Neural cell (in vitro differentiated cells): ENCODE measurements around the gene FAM9C. TPM values are rescaled to one million over a fixed set of nuclear protein-coding genes. Genes with fewer than 3 reads are reported as not detected.

ENCODE experiments used
- H2AFZ ChIP-seq: fragments of 200-600, 300-800 bp; sonication (generic), shearing (Covaris generic); 2 replicates; pipeline ENCODE4 v1.6.0; 2014; ENCODE audit warnings: low read depth, mild to moderate bottlenecking, antibody characterized with exemption, low read length, moderate library complexity
- H3F3A ChIP-seq: fragments of 200-600 bp; shearing (Covaris generic); 2 replicates; pipeline ENCODE4 v1.6.1; 2016; ENCODE audit warnings: mild to moderate bottlenecking, moderate library complexity, mixed read lengths, antibody characterized with exemption, low read length; ENCODE audit not compliant: insufficient read depth, poor library complexity, severe bottlenecking
- H3K27ac ChIP-seq: fragments of 200-600, 300-800 bp; sonication (generic), shearing (Covaris generic); 2 replicates; pipeline ENCODE4 v1.5.1; 2014; ENCODE audit warnings: mild to moderate bottlenecking, low read length, moderate library complexity
- H3K27me3 ChIP-seq: fragments of 300-800, 200-600 bp; sonication (generic), shearing (Covaris generic); 2 replicates; pipeline ENCODE4 v1.6.0; 2014; ENCODE audit warnings: mild to moderate bottlenecking, low read depth, low read length, moderate library complexity; ENCODE audit not compliant: insufficient read depth
- H3K36me3 ChIP-seq: fragments of 300-800, 200-600 bp; sonication (generic), shearing (Covaris generic); 2 replicates; pipeline ENCODE4 v1.5.1; 2014; ENCODE audit warnings: mild to moderate bottlenecking, antibody characterized with exemption, low read length, moderate library complexity; ENCODE audit not compliant: insufficient read depth
- H3K4me2 ChIP-seq: fragments of 300-800, 200-600 bp; sonication (generic), shearing (Covaris generic); 2 replicates; pipeline ENCODE4 v1.6.0; 2014; ENCODE audit warnings: mild to moderate bottlenecking, low read length
- H3K4me3 ChIP-seq: fragments of 300-800, 200-600 bp; sonication (generic), shearing (Covaris generic); 2 replicates; pipeline ENCODE4 v1.5.1; 2014; ENCODE audit warnings: mild to moderate bottlenecking, low read length, moderate library complexity
- H3K79me2 ChIP-seq: fragments of 200-600 bp; shearing (Covaris generic); replicated peaks from 2 replicates; pipeline ENCODE4 v1.6.0; 2014; ENCODE audit warnings: mild to moderate bottlenecking, low read length, moderate library complexity; ENCODE audit not compliant: insufficient read depth
- H3K9ac ChIP-seq: fragments of 300-800, 200-600 bp; sonication (generic), shearing (Covaris generic); 2 replicates; pipeline ENCODE4 v1.6.1; 2016; ENCODE audit warnings: mild to moderate bottlenecking, low read length, mixed read lengths
- H3K9me2 ChIP-seq: fragments of 200-600 bp; shearing (Covaris generic); 2 replicates; pipeline ENCODE4 v1.6.1; 2016; ENCODE audit warnings: mild to moderate bottlenecking, low read length, mixed read lengths; ENCODE audit not compliant: insufficient read depth
- H3K9me3 ChIP-seq: fragments of 200-600, 300-800 bp; sonication (generic), shearing (Covaris generic); 2 replicates; pipeline ENCODE4 v1.6.1; 2016; ENCODE audit warnings: mild to moderate bottlenecking, mixed run types, low read length, moderate library complexity, mixed read lengths
- H4K20me1 ChIP-seq: fragments of 200-600 bp; shearing (Covaris generic); 2 replicates; pipeline ENCODE4 v1.6.1; 2016; ENCODE audit warnings: mild to moderate bottlenecking, mixed run types; ENCODE audit not compliant: insufficient read depth
- CTCF ChIP-seq: fragments of 450-650 bp; IDR thresholded peaks from 2 replicates; pipeline ENCODE4 v1.5.1; 2014; ENCODE audit warnings: antibody characterized with exemption, mild to moderate bottlenecking, moderate library complexity; ENCODE audit not compliant: poor library complexity, severe bottlenecking
- EP300 ChIP-seq: fragments of 450-650 bp; conservative IDR thresholded peaks from 2 replicates; pipeline ENCODE4 v1.6.1; 2014; ENCODE audit warnings: antibody characterized with exemption, mild to moderate bottlenecking, moderate library complexity; ENCODE audit not compliant: poor library complexity, severe bottlenecking
- EZH2 ChIP-seq: fragments of 200-600, 300-800 bp; shearing (Covaris generic), sonication (generic); IDR thresholded peaks from 2 replicates; pipeline ENCODE4 v1.6.1; 2014; ENCODE audit warnings: antibody characterized with exemption, low read length, borderline replicate concordance, mild to moderate bottlenecking; ENCODE audit not compliant: insufficient read depth, poor library complexity, severe bottlenecking
- MXI1 ChIP-seq: fragments of 450-650 bp; conservative IDR thresholded peaks from 2 replicates; pipeline ENCODE4 v1.6.1; 2014; ENCODE audit warnings: antibody characterized with exemption, mild to moderate bottlenecking; ENCODE audit not compliant: poor library complexity, severe bottlenecking
- POLR2AphosphoS5 ChIP-seq: IDR thresholded peaks from 2 replicates; pipeline ENCODE4 v1.6.1; 2012
- RAD21 ChIP-seq: fragments of 450-650 bp; conservative IDR thresholded peaks from 2 replicates; pipeline ENCODE4 v1.6.1; 2014; ENCODE audit warnings: antibody characterized with exemption, mild to moderate bottlenecking, moderate library complexity
- REST ChIP-seq: IDR thresholded peaks from 2 replicates; pipeline ENCODE4 v1.6.1; 2012; ENCODE audit warnings: borderline replicate concordance
- SMC3 ChIP-seq: fragments of 450-650 bp; conservative IDR thresholded peaks from 2 replicates; pipeline ENCODE4 v1.6.1; 2014; ENCODE audit warnings: antibody characterized with exemption, mild to moderate bottlenecking, moderate library complexity; ENCODE audit not compliant: poor library complexity
- TAF1 ChIP-seq: IDR thresholded peaks from 2 replicates; pipeline ENCODE4 v1.6.1; 2012; ENCODE audit warnings: low read depth
- polyA plus RNA-seq: library from polyadenylated mRNA; depleted of rRNA; stranded (reverse); fragments of >200 nt; gene quantifications from 2 replicates; pipeline ENCODE4 v1.2.3, GENCODE V29; 2014

Gene FAM9C
- polyA plus RNA-seq, 1 donor from 2014 or later: not detected

- Histone ChIP-seq H3K9me2 (no peaks in the 10 kb centered on the region), H2AFZ (no peak overlapping the region), H3K27me3 (no peaks in the 10 kb centered on the region), H3K27ac (no peak overlapping the region), H3F3A (no peaks in the 10 kb centered on the region), H3K79me2 (no peaks in the 10 kb centered on the region), H3K4me3 (no peak overlapping the region), H4K20me1 (no peaks in the 10 kb centered on the region), H3K9me3 (no peaks in the 10 kb centered on the region), H3K4me2 (no peak overlapping the region), H3K36me3 (no peaks in the 10 kb centered on the region), H3K9ac (no peak overlapping the region)
- no peak for TF ChIP-seq RAD21
- TF ChIP-seq EP300: no peak
- TF ChIP-seq REST: no peak
- TF ChIP-seq POLR2AphosphoS5: no peak
- TF ChIP-seq MXI1: no peak
- TF ChIP-seq TAF1: no peak
- TF ChIP-seq SMC3: no peak
- no peak for TF ChIP-seq CTCF
- no peak for TF ChIP-seq EZH2
Observed at GRCh38 chrX:13051167-13051528, 6.7 kb upstream of the FAM9C start.

- no peaks in the 10 kb centered on the region for H3K27me3 ChIP-seq
- no peak overlapping the region for H2AFZ ChIP-seq
- no peaks in the 10 kb centered on the region for H4K20me1 ChIP-seq
- no peaks in the 10 kb centered on the region for H3F3A ChIP-seq
- no peaks in the 10 kb centered on the region for H3K79me2 ChIP-seq
- H3K27ac ChIP-seq: no peak overlapping the region
- no peak overlapping the region for H3K4me3 ChIP-seq
- no peak overlapping the region for H3K4me2 ChIP-seq
- H3K9me3 ChIP-seq: no peaks in the 10 kb centered on the region
- TF ChIP-seq REST (no peak), MXI1 (no peak), EP300 (no peak), RAD21 (no peak), SMC3 (no peak), TAF1 (no peak), POLR2AphosphoS5 (no peak), CTCF (no peak), EZH2 (no peak)
- H3K36me3 ChIP-seq: no peaks in the 10 kb centered on the region
- H3K9me2 ChIP-seq: no peaks in the 10 kb centered on the region
- H3K9ac ChIP-seq: no peak overlapping the region
Observed at GRCh38 chrX:13050151-13050550, 5.7 kb upstream of the FAM9C start.
